K562 (cell line): ENCODE data around the gene NELL1. TPM values are rescaled to one million over a fixed set of nuclear protein-coding genes. Genes with fewer than 3 reads are reported as not detected.

ENCODE experiments used
- ATAC-seq: fragments of 200-7000 bp; cut with Tn5 transposase; 3 replicates; pipeline ENCODE4 v1.9.1; 2020; ENCODE audit warnings: moderate library complexity
- BruUV-seq: library from RNA; stranded (reverse); fragments of 400-500 nt; replicated peaks from 2 replicates; lab custom pipeline; 2021; lab: Mats Ljungman, UMichigan
- CTCF ChIA-PET: fragments of 300-600 bp; formaldehyde crosslinking; extraction: SDS; loops from one replicate; lab custom pipeline; 2021; ENCODE audit warnings: low intra/inter-chr PET ratio; lab: Yijun Ruan, JAX
- POLR2A ChIA-PET: fragments of 300-600, 350-650 bp; sonication (Branson Sonifier 250); formaldehyde crosslinking; extraction: SDS; loops from one replicate; lab custom pipeline; 2021; ENCODE audit warnings: antibody characterized with exemption, inconsistent platforms; lab: Yijun Ruan, JAX
- DNase-seq, 4 experiments: peaks; one replicate each; pipeline versions ENCODE4 v3.0.0 to v3.0.0-alpha.2; 2011 to 2018; ENCODE audit warnings: low spot score in 3 of 4, mixed read lengths in 3 of 4; ENCODE audit errors: extremely low read depth in 1 of 4
- FAIRE-seq: peaks from 2 replicates; lab custom pipeline; 2011; peaks lifted over from hg19 to GRCh38; lab: Jason Lieb, UNC
- H2AFZ ChIP-seq: 2 replicates; pipeline ENCODE4 v1.6.0; 2011; ENCODE audit warnings: low read depth, low read length, control low read depth, inconsistent platforms
- H3K27ac ChIP-seq: fragments of 200-600 bp; 3 replicates; pipeline ENCODE4 v1.8.0; 2011; ENCODE audit warnings: low read depth, mild to moderate bottlenecking, control low read depth, inconsistent platforms, low read length, moderate library complexity, mixed read lengths; ENCODE audit errors: extremely low read depth
- H3K27me3 ChIP-seq, 2 experiments: fragments of 300-600 bp in 1 of 2; 2 replicates in 1 of 2; 3 replicates in 1 of 2; pipeline versions ENCODE4 v1.6.0 to v1.8.0; 2011; ENCODE audit warnings: inconsistent platforms in 2 of 2, low read length in 2 of 2, mild to moderate bottlenecking in 1 of 2, mixed read lengths in 1 of 2, moderate library complexity in 1 of 2; ENCODE audit not compliant: control insufficient read depth in 2 of 2, insufficient read depth in 2 of 2
- H3K36me3 ChIP-seq: fragments of 300-600 bp; 3 replicates; pipeline ENCODE4 v1.8.0; 2011; ENCODE audit warnings: mild to moderate bottlenecking, low read length, inconsistent platforms; ENCODE audit not compliant: control insufficient read depth, insufficient read depth
- H3K4me1 ChIP-seq, 2 experiments: fragments of 200-600 bp in 1 of 2; replicated peaks in 1 of 2; 2 replicates in 1 of 2; 3 replicates in 1 of 2; pipeline versions ENCODE4 v1.5.1 to v1.8.0; 2011; ENCODE audit warnings: inconsistent platforms in 2 of 2, low read length in 2 of 2, mild to moderate bottlenecking in 1 of 2, mixed read lengths in 1 of 2, moderate library complexity in 1 of 2; ENCODE audit not compliant: control insufficient read depth in 2 of 2, insufficient read depth in 2 of 2
- H3K4me2 ChIP-seq: 2 replicates; pipeline ENCODE4 v1.6.1; 2011; ENCODE audit warnings: low read length, control low read depth, inconsistent platforms, mixed read lengths; ENCODE audit not compliant: insufficient read depth
- H3K4me3 ChIP-seq: fragments of 200-600 bp; sonication (generic), shearing (Covaris generic); 2 replicates; pipeline ENCODE4 v1.5.1; 2016; ENCODE audit warnings: control low read depth, inconsistent platforms
- H3K79me2 ChIP-seq: fragments of 200-600 bp; 3 replicates; pipeline ENCODE4 v1.8.0; 2011; ENCODE audit warnings: low read length, inconsistent platforms; ENCODE audit not compliant: control insufficient read depth, insufficient read depth
- H3K9ac ChIP-seq, 2 experiments: 2 replicates each; pipeline versions ENCODE4 v1.6.0 to v1.6.1; 2011; ENCODE audit warnings: low read depth in 2 of 2, low read length in 2 of 2, control low read depth in 1 of 2, inconsistent platforms in 1 of 2, mild to moderate bottlenecking in 1 of 2, mixed read lengths in 1 of 2; ENCODE audit not compliant: insufficient read depth in 1 of 2
- H3K9me1 ChIP-seq: one replicate; pipeline ENCODE4 v1.6.0; 2011; ENCODE audit warnings: inconsistent platforms, mild to moderate bottlenecking, low read length, moderate library complexity; ENCODE audit not compliant: control insufficient read depth, insufficient read depth
- H3K9me3 ChIP-seq: replicated peaks from 2 replicates; pipeline ENCODE4 v1.5.1; 2011; ENCODE audit warnings: low read depth, low read length, inconsistent platforms; ENCODE audit not compliant: control insufficient read depth, insufficient read depth
- H4K20me1 ChIP-seq: replicated peaks from 2 replicates; pipeline ENCODE4 v1.6.1; 2011; ENCODE audit warnings: low read length, inconsistent platforms, mixed read lengths; ENCODE audit not compliant: control insufficient read depth, insufficient read depth
- BCOR ChIP-seq: fragments of 450-650 bp; IDR thresholded peaks from 2 replicates; pipeline ENCODE4 v1.6.1; 2016
- ETV1 ChIP-seq: fragments of 450-650 bp; conservative IDR thresholded peaks from 2 replicates; pipeline ENCODE4 v1.6.1; 2016; ENCODE audit warnings: missing genetic modification characterization, control low read depth, low read depth, missing compliant biosample characterization
- GATAD2B ChIP-seq: fragments of 450-650 bp; IDR thresholded peaks from 2 replicates; pipeline ENCODE4 v1.6.1; 2017; ENCODE audit warnings: mild to moderate bottlenecking, borderline replicate concordance
- IRF1 ChIP-seq: sonication (generic); formaldehyde crosslinking; IDR thresholded peaks from 2 replicates; pipeline ENCODE4 v1.8.0; 2022; ENCODE audit warnings: missing genetic modification reagents, mild to moderate bottlenecking, borderline replicate concordance
- JUND ChIP-seq, 2 experiments: IDR thresholded peaks; 2 replicates in 1 of 2; 3 replicates in 1 of 2; pipeline ENCODE4 v1.6.1; 2011; ENCODE audit warnings: borderline replicate concordance in 2 of 2, low read depth in 2 of 2, low read length in 2 of 2, improper control_type of control experiment in 1 of 2, missing biosample characterization in 1 of 2, missing genetic modification characterization in 1 of 2, missing genetic modification reagents in 1 of 2
- KLF16 ChIP-seq: IDR thresholded peaks from 2 replicates; pipeline ENCODE4 v1.6.1; 2016; ENCODE audit warnings: antibody characterized with exemption
- MIER1 ChIP-seq: fragments of 450-650 bp; IDR thresholded peaks from 2 replicates; pipeline ENCODE4 v1.6.1; 2016; ENCODE audit warnings: antibody characterized with exemption, mild to moderate bottlenecking, low read depth
- MYNN ChIP-seq, 2 experiments: sonication (generic); formaldehyde crosslinking in 1 of 2; IDR thresholded peaks; 2 replicates each; pipeline versions ENCODE4 v1.5.0 to v1.6.1; 2016 to 2020; ENCODE audit warnings: antibody characterized with exemption in 1 of 2, missing genetic modification reagents in 1 of 2
- REST ChIP-seq, 2 experiments: fragments of 450-650 bp; formaldehyde crosslinking in 1 of 2; IDR thresholded peaks; 2 replicates each; pipeline versions ENCODE4 v1.4.0 to v1.6.1; 2014 to 2020; ENCODE audit warnings: mild to moderate bottlenecking in 2 of 2, borderline replicate concordance in 1 of 2, low read depth in 1 of 2
- SMARCB1 ChIP-seq: IDR thresholded peaks from 2 replicates; pipeline ENCODE4 v1.6.1; 2011; ENCODE audit warnings: improper control_type of control experiment, low read depth; ENCODE audit not compliant: insufficient read length
- TCF7 ChIP-seq: sonication (generic); IDR thresholded peaks from 2 replicates; pipeline ENCODE4 v1.6.1; 2016; ENCODE audit warnings: antibody characterized with exemption, borderline replicate concordance
- ZBTB17 ChIP-seq: fragments of 450-650 bp; formaldehyde crosslinking; IDR thresholded peaks from 2 replicates; pipeline ENCODE4 v1.4.0; 2020; ENCODE audit warnings: mild to moderate bottlenecking
- ZNF354B ChIP-seq: fragments of 250-450 bp; sonication (Bioruptor Pico); IDR thresholded peaks from 2 replicates; pipeline ENCODE4 v1.4.0; 2020
- ZNF830 ChIP-seq: fragments of 250-450 bp; sonication (Bioruptor Pico); IDR thresholded peaks from 2 replicates; pipeline ENCODE4 v1.5.0; 2021; ENCODE audit warnings: mild to moderate bottlenecking
- WGBS: fragments of 100-300 bp; shearing (Covaris generic); methylation state at CpG from one replicate; pipeline ENCODE4 v1.1.6; 2016; ENCODE audit warnings: low coverage, mixed read lengths; ENCODE audit not compliant: insufficient coverage; ENCODE audit errors: missing lambda C conversion rate; 5-methylcytosine and 5-hydroxymethylcytosine counted together
- in situ Hi-C: fragments of 300-500 bp; cut with MboI; formaldehyde crosslinking; loops from 4 replicates; pipeline ENCODE4 v1.15.0; 2018; ENCODE audit warnings: inconsistent platforms, mixed read lengths
- intact Hi-C: fragments of 100-400 bp; cut with micrococcal nuclease; formaldehyde crosslinking; loops from 2 replicates; pipeline ENCODE4 v1.14.2; 2022
- polyA plus RNA-seq, 8 experiments: library from polyadenylated mRNA; depleted of rRNA in 4 of 8; stranded (reverse) in 5 of 8; unstranded in 3 of 8; fragments of >200 nt; fragmentation: Nextera tagmentation in 2 of 8; fragmentation: Illumina TruSeq in 1 of 8; extraction: Ambion mirVana in 2 of 8; extraction: Trizol in 1 of 8; gene quantifications; 2 replicates each; pipeline versions ENCODE4 v1.2.1 to v1.2.3, GENCODE V29; 2011 to 2014; ENCODE audit warnings: inconsistent platforms in 1 of 8, missing spikeins in 1 of 8
- total RNA-seq, 7 experiments: library from RNA; depleted of rRNA in 6 of 7; stranded (reverse); fragments of >200 nt in 6 of 7; fragmentation: Illumina TruSeq in 2 of 7; extraction: Trizol in 2 of 7; gene quantifications; 2 replicates each; pipeline versions ENCODE4 v1.2.1 to v1.2.3, GENCODE V29; 2011 to 2021; ENCODE audit warnings: low replicate concordance in 1 of 7

The NELL1 gene
- total and polyA plus RNA-seq, 9 of the 15 experiments (the other 6 are each of a cell fraction or from before 2014, with no cell fraction given): not detected

- BruUV-seq: no TSS peak
- Histone ChIP-seq H3K4me1 (no peaks in the 10 kb centered on the region), H3K9me1 (no peaks in the 10 kb centered on the region), H4K20me1 (no peaks in the 10 kb centered on the region), H3K27me3 (no peaks in the 10 kb centered on the region), H3K4me2 (no peak overlapping the region), H3K79me2 (no peaks in the 10 kb centered on the region), H3K36me3 (no peaks in the 10 kb centered on the region), H3K27ac (no peak overlapping the region), H3K9ac (no peak overlapping the region), H3K9me3 (no peaks in the 10 kb centered on the region), H2AFZ (no peak overlapping the region), H3K4me3 (no peak overlapping the region)
- ATAC-seq (no peak), DNase-seq (no peak), FAIRE-seq (no peak)
- in situ Hi-C loops: no loop called here
- intact Hi-C loops: no loop called here
- CTCF ChIA-PET: no interaction called here
- under 1% methylated on average over 5 of the region's 5 CpGs for WGBS
- POLR2A ChIA-PET: no interaction called here
- TF ChIP-seq BCOR (no peak), ZNF354B (CRISPR knock-in tag) (no peak), SMARCB1 (no peak), MYNN (IDR thresholded peaks at IDR 0.05) (no peak), MYNN (CRISPR knock-in tag; IDR thresholded peaks at IDR 0.05) (no peak), MIER1 (no peak), ETV1 (tag) (no peak), TCF7 (no peak), ZNF830 (CRISPR knock-in tag) (no peak), JUND (IDR thresholded peaks at IDR 0.05; ENCODE audit: borderline replicate concordance, low read depth, low read length) (no peak), JUND (tag; IDR thresholded peaks at IDR 0.05; ENCODE audit: borderline replicate concordance, low read depth, low read length) (no peak), KLF16 (no peak), ZBTB17 (CRISPR knock-in tag) (no peak), GATAD2B (no peak), IRF1 (CRISPR knock-in tag) (no peak), REST (IDR thresholded peaks at IDR 0.05; ENCODE audit: borderline replicate concordance) (no peak), REST (CRISPR knock-in tag; IDR thresholded peaks at IDR 0.05; ENCODE audit: low read depth) (no peak)
Measured at GRCh38 chr11:21396342-21397008, 727.1 kb downstream of the NELL1 start.
